HepG2 (cell line): ENCODE data around the gene GGA2. TPM values are rescaled to one million over a fixed set of nuclear protein-coding genes. Genes with fewer than 3 reads are reported as not detected.

ENCODE experiments used
- ETV5 ChIP-seq: IDR thresholded peaks from 2 replicates; pipeline ENCODE4 v1.6.1; 2018; ENCODE audit warnings: missing biosample characterization, missing genetic modification reagents, inconsistent platforms, borderline replicate concordance
- HOMEZ ChIP-seq: IDR thresholded peaks from 2 replicates; pipeline ENCODE4 v1.6.1; 2016; ENCODE audit warnings: low read depth
- KLF12 ChIP-seq: sonication (generic); formaldehyde crosslinking; IDR thresholded peaks from 2 replicates; pipeline ENCODE4 v1.4.0; 2020; ENCODE audit warnings: missing genetic modification reagents, borderline replicate concordance
- MAF1 ChIP-seq: sonication (generic); formaldehyde crosslinking; IDR thresholded peaks from 2 replicates; pipeline ENCODE4 v1.5.0; 2020; ENCODE audit warnings: missing genetic modification reagents, borderline replicate concordance
- MZF1 ChIP-seq: sonication (generic); formaldehyde crosslinking; IDR thresholded peaks from 2 replicates; pipeline ENCODE4 v1.8.1; 2023; ENCODE audit warnings: mild to moderate bottlenecking, missing genetic modification reagents, borderline replicate concordance
- NFE2 ChIP-seq: sonication (generic); formaldehyde crosslinking; IDR thresholded peaks from 2 replicates; pipeline ENCODE4 v1.4.0; 2020; ENCODE audit warnings: missing genetic modification reagents
- PAF1 ChIP-seq: IDR thresholded peaks from 2 replicates; pipeline ENCODE4 v1.6.1; 2016; ENCODE audit warnings: missing genetic modification reagents, missing compliant biosample characterization
- ZBTB7B ChIP-seq: sonication (generic); formaldehyde crosslinking; IDR thresholded peaks from 2 replicates; pipeline ENCODE4 v1.4.0; 2020; ENCODE audit warnings: missing genetic modification reagents
- ZFP1 ChIP-seq: IDR thresholded peaks from 2 replicates; pipeline ENCODE4 v1.6.1; 2016
- ZHX2 ChIP-seq, 2 experiments: sonication (generic) in 1 of 2; formaldehyde crosslinking in 1 of 2; IDR thresholded peaks; 2 replicates each; pipeline versions ENCODE4 v1.6.1 to v1.9.0; 2014 to 2022; ENCODE audit warnings: antibody characterized with exemption in 1 of 2, borderline replicate concordance in 1 of 2, inconsistent platforms in 1 of 2, low read depth in 1 of 2, missing genetic modification reagents in 1 of 2
- ZNF577 ChIP-seq: sonication (generic); formaldehyde crosslinking; IDR thresholded peaks from 2 replicates; pipeline ENCODE4 v1.4.0; 2020; ENCODE audit warnings: mild to moderate bottlenecking, low read depth, missing genetic modification reagents, borderline replicate concordance
- ZNF790 ChIP-seq: sonication (generic); formaldehyde crosslinking; IDR thresholded peaks from 2 replicates; pipeline ENCODE4 v1.8.0; 2022; ENCODE audit warnings: missing genetic modification reagents, mild to moderate bottlenecking, borderline replicate concordance
- polyA plus RNA-seq, 8 experiments: library from polyadenylated mRNA; depleted of rRNA in 3 of 8; stranded (reverse) in 7 of 8; unstranded in 1 of 8; fragments of >200 nt; fragmentation: Illumina TruSeq in 4 of 8; extraction: Trizol in 4 of 8; gene quantifications; 2 replicates each; pipeline versions ENCODE4 v1.2.1 to v1.2.3, GENCODE V29; 2011 to 2016; ENCODE audit warnings: low read depth in 4 of 8, missing spikeins in 1 of 8, mixed read lengths in 1 of 8; ENCODE audit not compliant: insufficient read depth in 1 of 8
- total RNA-seq, 5 experiments: library from RNA; depleted of rRNA; stranded (reverse); fragments of >200 nt; fragmentation: Illumina TruSeq; extraction: Trizol; gene quantifications; 2 replicates each; pipeline ENCODE4 v1.2.3, GENCODE V29; 2016; ENCODE audit warnings: low read depth in 1 of 5
- TF ChIP-seq, protein P1 (sequence below): sonication (generic); formaldehyde crosslinking; IDR thresholded peaks from 2 replicates; pipeline ENCODE4 v1.4.0; 2020; ENCODE audit warnings: missing genetic modification reagents

GGA2 gene
- total and polyA plus RNA-seq, 2 of the 13 experiments (the other 11 are each of a cell fraction or from before 2014, with no cell fraction given), result 51.5 to 69.8 TPM

DNA sequence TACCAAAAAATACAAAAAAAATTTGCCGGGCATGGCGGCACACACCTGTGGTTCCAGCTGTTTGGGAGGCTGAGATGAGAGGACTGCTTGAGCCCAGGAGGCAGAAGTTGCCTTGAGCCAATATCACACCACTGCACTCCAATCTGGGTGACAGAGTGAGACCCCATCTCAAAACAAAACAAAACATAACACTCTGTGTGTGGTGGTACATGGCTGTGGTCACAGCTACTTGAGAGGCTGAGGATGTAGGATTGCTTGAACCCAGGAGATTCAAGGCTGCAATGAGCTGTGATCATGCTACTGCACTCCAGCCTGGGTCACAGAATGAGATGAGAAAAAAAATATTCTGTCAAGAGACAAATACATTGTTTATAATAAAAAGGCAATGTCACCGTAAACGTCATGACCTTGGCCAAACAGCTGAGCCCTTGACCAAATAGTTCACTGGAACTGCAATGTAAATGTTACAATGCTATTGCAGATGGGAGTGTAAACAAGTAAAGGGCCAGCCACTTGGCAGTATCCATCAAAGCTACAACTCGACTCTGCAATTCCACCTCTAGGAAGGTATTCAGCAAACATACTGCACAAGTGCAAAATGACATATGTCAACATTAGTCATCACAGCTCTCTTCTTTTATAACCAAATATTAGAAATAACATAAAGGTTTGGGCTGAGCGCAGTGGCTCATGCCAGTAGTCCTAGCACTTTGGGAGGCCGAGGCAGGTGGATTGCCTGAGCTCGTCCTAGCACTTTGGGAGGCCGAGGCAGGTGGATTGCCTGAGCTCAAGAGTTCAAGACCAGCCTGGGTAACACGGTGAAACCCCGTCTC lies 29.9 kb upstream of the GGA2 start (continued):
- TF ChIP-seq, protein P1, sequence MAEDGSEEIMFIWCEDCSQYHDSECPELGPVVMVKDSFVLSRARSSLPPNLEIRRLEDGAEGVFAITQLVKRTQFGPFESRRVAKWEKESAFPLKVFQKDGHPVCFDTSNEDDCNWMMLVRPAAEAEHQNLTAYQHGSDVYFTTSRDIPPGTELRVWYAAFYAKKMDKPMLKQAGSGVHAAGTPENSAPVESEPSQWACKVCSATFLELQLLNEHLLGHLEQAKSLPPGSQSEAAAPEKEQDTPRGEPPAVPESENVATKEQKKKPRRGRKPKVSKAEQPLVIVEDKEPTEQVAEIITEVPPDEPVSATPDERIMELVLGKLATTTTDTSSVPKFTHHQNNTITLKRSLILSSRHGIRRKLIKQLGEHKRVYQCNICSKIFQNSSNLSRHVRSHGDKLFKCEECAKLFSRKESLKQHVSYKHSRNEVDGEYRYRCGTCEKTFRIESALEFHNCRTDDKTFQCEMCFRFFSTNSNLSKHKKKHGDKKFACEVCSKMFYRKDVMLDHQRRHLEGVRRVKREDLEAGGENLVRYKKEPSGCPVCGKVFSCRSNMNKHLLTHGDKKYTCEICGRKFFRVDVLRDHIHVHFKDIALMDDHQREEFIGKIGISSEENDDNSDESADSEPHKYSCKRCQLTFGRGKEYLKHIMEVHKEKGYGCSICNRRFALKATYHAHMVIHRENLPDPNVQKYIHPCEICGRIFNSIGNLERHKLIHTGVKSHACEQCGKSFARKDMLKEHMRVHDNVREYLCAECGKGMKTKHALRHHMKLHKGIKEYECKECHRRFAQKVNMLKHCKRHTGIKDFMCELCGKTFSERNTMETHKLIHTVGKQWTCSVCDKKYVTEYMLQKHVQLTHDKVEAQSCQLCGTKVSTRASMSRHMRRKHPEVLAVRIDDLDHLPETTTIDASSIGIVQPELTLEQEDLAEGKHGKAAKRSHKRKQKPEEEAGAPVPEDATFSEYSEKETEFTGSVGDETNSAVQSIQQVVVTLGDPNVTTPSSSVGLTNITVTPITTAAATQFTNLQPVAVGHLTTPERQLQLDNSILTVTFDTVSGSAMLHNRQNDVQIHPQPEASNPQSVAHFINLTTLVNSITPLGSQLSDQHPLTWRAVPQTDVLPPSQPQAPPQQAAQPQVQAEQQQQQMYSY (CRISPR knock-in tag), result no peak
- TF ChIP-seq MAF1 (CRISPR knock-in tag) (no peak), KLF12 (CRISPR knock-in tag) (no peak), ZNF577 (CRISPR knock-in tag) (no peak), ZNF790 (no peak), ETV5 (CRISPR knock-in tag) (peak; percentile 77; the same call in 1 of the 2 replicates), ZBTB7B (CRISPR knock-in tag) (no peak; the same call in 1 of the 2 replicates), PAF1 (CRISPR knock-in tag) (no peak), NFE2 (peak; percentile 86; the same call in 1 of the 2 replicates), HOMEZ (CRISPR knock-in tag) (peak; percentile 95), MZF1 (no peak), ZHX2 (IDR thresholded peaks at IDR 0.05; ENCODE audit: low read depth) (peak; percentile 90), ZHX2 (CRISPR knock-in tag; IDR thresholded peaks at IDR 0.05; ENCODE audit: borderline replicate concordance) (no peak; the same call in 1 of the 2 replicates), ZFP1 (CRISPR knock-in tag) (peak; percentile 97)
- TF ChIP-seq, all 625 proteins: peak for 304
